Activated CD4-positive, alpha-beta memory T cell treated with anti-CD3 and anti-CD28 coated beads, Interleukin-2, amount 10 ng/mL, durations not matched to agents 7 days and 5 days (primary cell): ENCODE measurements around the gene FYB1. TPM values are rescaled to one million over a fixed set of nuclear protein-coding genes. Genes with fewer than 3 reads are reported as not detected.

ENCODE experiments used
- CTCF ChIA-PET: fragments of 350-600 bp; sonication (Branson Sonifier 250); formaldehyde crosslinking; loops from one replicate; lab custom pipeline; 2021; ENCODE audit warnings: antibody characterized with exemption, inconsistent platforms; lab: Charles Lee
- POLR2A ChIA-PET: fragments of 350-600 bp; sonication (Branson Sonifier 250); formaldehyde crosslinking; loops from one replicate; lab custom pipeline; 2021; ENCODE audit warnings: antibody characterized with exemption; lab: Charles Lee
- DNase-seq: peaks from one replicate; pipeline ENCODE4 v3.0.0-alpha.2; 2020
- H3K27ac Mint-ChIP-seq: one replicate; pipeline ENCODE4 v1.8.0; 2021; ENCODE audit warnings: mild to moderate bottlenecking, mixed read lengths
- H3K27me3 Mint-ChIP-seq: one replicate; pipeline ENCODE4 v1.8.0; 2021; ENCODE audit warnings: mixed read lengths
- H3K36me3 Mint-ChIP-seq: one replicate; pipeline ENCODE4 v1.8.0; 2021; ENCODE audit warnings: low read depth, mixed read lengths
- H3K4me1 Mint-ChIP-seq: one replicate; pipeline ENCODE4 v1.8.0; 2021; ENCODE audit warnings: mixed read lengths
- H3K4me3 Mint-ChIP-seq: one replicate; pipeline ENCODE4 v1.8.0; 2021; ENCODE audit warnings: mild to moderate bottlenecking, mixed read lengths
- H3K9me3 Mint-ChIP-seq: one replicate; pipeline ENCODE4 v1.8.0; 2021; ENCODE audit warnings: mixed read lengths
- total RNA-seq, 2 experiments: library from RNA; stranded (reverse); gene quantifications; one replicate each; pipeline ENCODE4 v1.2.3, GENCODE V29; 2021

FYB1 gene
- total RNA-seq, 2 experiments from 2014 or later = 260 to 270 TPM

DNA sequence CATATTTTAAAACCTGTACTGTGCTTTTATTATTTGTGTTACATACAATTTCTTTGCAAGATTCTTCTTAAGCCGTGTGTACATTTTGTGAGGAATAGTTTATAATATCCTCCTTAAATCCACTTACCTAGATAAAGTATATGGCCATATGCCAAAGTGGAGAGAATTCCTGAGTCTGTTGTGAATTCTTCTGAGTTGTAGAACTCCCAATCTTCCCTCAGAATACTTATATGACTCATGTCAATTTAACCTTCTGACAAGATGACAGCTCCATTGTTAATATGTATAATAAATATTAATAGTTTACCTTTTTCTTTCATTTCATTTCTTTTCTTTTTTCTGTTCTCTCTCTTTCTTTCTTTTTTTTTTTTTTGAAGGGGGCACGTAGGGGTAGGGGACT lies 139.2 kb downstream of the FYB1 start:
- H3K4me3 Mint-ChIP-seq = no peak overlapping the region
- H3K36me3 Mint-ChIP-seq = peaks cover 5% of the 10 kb centered on the region
- peaks cover 16% of the 10 kb centered on the region for H3K9me3 Mint-ChIP-seq
- peaks cover 30% of the 10 kb centered on the region for H3K4me1 Mint-ChIP-seq
- H3K27me3 Mint-ChIP-seq = peaks cover 33% of the 10 kb centered on the region
- CTCF ChIA-PET = interaction anchor here (0.7 to 2.5 kb wide), 27 partner anchors 8 to 1646 kb away, joined by 3 to 17 read pairs (median 4); no protein-coding TSS in a partner anchor
- H3K27ac Mint-ChIP-seq = no peak overlapping the region
- POLR2A ChIA-PET = interaction anchor here (0.9 to 1.0 kb wide), 2 partner anchors 10 to 132 kb away, joined by 3 read pairs; no protein-coding TSS in a partner anchor
- no peak for DNase-seq

- Mint-ChIP-seq H3K27me3 (peaks cover 33% of the 10 kb centered on the region), H3K9me3 (peaks cover 16% of the 10 kb centered on the region), H3K4me3 (no peak overlapping the region), H3K27ac (no peak overlapping the region), H3K4me1 (peaks cover 30% of the 10 kb centered on the region), H3K36me3 (peaks cover 5% of the 10 kb centered on the region)
- CTCF ChIA-PET = interaction anchor here (1.5 to 2.1 kb wide), 3 partner anchors 138 to 637 kb away, joined by 5 to 12 read pairs (median 8); no protein-coding TSS in a partner anchor
- DNase-seq = no peak
- POLR2A ChIA-PET = no interaction called here
Measured at GRCh38 chr5:39079147-39079546, 140.2 kb downstream of the FYB1 start.

DNA sequence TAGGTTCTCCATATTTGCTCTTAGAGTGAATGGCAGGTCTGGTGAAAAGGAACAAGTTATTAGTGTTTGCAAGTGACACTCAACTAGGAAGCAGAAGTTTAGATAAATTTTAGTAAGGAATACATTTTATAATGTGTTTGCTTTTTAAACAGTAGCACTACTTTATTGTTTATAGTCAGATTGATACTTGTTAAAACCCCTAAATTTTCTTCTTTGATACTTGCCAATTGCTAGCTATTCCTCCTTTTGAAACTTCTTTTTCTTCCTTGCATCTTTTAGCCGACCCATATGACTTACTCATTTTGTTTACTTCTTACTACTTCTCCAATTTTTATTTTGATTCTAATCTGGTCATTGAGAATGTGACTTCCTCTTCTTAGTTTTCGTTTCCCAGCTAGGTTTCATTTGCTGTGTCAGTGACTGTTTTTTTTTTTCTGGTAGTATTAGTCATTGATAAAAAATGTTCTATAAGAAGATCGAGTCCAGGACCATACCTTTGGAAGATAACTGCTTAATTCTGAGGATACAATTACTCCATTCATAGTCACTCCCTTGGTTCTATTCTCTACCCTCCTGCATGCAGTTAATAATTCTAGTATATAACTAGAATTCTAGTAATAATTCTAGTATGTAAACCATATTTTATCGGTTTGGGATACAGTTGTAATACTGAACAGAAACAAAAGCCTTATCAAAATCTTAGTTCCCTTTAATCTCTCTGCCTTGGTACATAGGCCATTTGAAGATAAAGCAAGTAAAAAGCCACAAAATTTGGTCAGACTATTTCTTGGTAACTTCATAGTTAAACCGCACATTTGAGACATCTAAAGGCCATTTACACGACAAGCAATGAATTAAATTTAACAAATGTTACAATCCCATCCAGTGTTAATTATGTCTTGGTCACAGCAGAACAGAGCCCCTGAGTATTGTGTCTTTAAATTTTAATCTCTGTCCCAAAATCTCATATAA lies 142.3 kb downstream of the FYB1 start:
- H3K36me3 Mint-ChIP-seq = peaks cover 11% of the 10 kb centered on the region
- peaks cover 39% of the 10 kb centered on the region for H3K4me1 Mint-ChIP-seq
- DNase-seq = no peak
- H3K9me3 Mint-ChIP-seq = peaks cover 1% of the 10 kb centered on the region
- POLR2A ChIA-PET = interaction anchor here (1.2 kb wide), 1 partner anchor 24 kb away, joined by 4 read pairs; no protein-coding TSS in a partner anchor
- CTCF ChIA-PET = no interaction called here
- peak overlapping the region; percentile 71 for H3K27ac Mint-ChIP-seq
- H3K27me3 Mint-ChIP-seq = peaks cover 24% of the 10 kb centered on the region
- H3K4me3 Mint-ChIP-seq = peak overlapping the region; percentile 51

DNA sequence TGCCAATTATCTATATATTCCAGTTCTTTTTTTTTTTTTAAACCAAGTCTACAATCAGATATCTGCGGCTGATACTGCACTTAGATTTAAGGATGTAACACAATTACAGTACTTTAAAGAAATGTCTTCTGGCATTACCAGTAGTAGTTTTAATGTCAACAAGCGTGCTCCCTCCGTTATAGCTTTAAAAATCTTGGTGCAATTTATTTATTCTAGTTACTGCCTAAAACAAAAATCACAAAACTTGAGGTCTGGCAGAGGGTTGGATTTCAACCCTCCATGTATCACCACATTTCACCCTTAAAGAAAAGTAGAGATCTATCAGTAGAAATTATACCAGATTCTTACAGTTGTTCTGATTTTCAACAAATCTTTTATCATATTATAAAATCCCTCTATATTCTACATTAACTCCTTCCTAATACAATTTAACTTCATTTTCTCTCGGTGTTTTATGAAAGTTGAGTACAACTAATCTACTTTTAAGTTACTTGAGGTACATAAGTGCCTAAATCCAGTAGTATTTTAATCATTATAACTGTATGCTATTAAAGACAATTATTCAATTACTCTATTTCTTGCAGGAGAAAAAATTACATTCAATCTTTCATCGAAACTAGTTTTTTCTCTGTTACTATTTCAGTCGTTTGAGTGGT lies 143.1 kb downstream of the FYB1 start:
- Mint-ChIP-seq H3K27me3 (peaks cover 23% of the 10 kb centered on the region), H3K4me1 (peaks cover 46% of the 10 kb centered on the region), H3K27ac (peak overlapping the region; percentile 71), H3K9me3 (no peaks in the 10 kb centered on the region), H3K4me3 (peak overlapping the region; percentile 51), H3K36me3 (peaks cover 14% of the 10 kb centered on the region)
- ChIA-PET CTCF (no interaction called here), POLR2A (interaction anchor here (1.2 kb wide), 1 partner anchor 24 kb away, joined by 4 read pairs; no protein-coding TSS in a partner anchor)
- DNase-seq = no peak

GRCh38 chr5:39074017-39074814 lies 145.1 kb downstream of the FYB1 start, which contains the start of gene RICTOR:
TSS of gene RICTOR (minus strand) at chr5:39074399. CDS start at chr5:39074377, 22 bp downstream.
- Mint-ChIP-seq H3K27ac (peak within 1 kb of the TSS; percentile 95), H3K36me3 (peaks cover 22% of the 10 kb centered on the region), H3K4me3 (peak within 1 kb of the TSS; percentile 91), H3K4me1 (peaks cover 53% of the 10 kb centered on the region), H3K27me3 (peaks cover 13% of the 10 kb centered on the region), H3K9me3 (no peaks in the 10 kb centered on the region)
- peak; percentile 93 for DNase-seq
- ChIA-PET POLR2A (interaction anchor here (0.6 to 4.4 kb wide), 15 partner anchors 25 to 246 kb away, joined by 3 to 31 read pairs (median 4); no protein-coding TSS in a partner anchor), CTCF (interaction anchor here (1.3 kb wide), 1 partner anchor 143 kb away, joined by 7 read pairs; no protein-coding TSS in a partner anchor)

DNA sequence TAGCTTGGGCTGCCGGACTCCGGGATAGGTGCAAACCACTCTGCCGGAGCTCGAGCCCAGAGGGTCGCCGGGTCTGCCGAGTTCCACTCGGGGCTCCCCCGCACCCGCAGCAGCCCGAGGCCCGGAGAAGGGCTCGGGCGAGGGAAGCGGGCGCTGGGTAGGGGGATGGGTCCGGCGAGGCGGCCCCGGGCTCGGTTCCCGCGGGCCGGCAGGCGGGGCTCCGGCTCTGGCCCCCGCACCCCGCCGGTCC lies 145.7 kb downstream of the FYB1 start:
- H3K4me1 Mint-ChIP-seq = peaks cover 50% of the 10 kb centered on the region
- H3K27ac Mint-ChIP-seq = peak overlapping the region; percentile 95
- H3K9me3 Mint-ChIP-seq = peaks cover under 1% of the 10 kb centered on the region
- POLR2A ChIA-PET = interaction anchor here (0.6 to 4.4 kb wide), 15 partner anchors 25 to 246 kb away, joined by 3 to 31 read pairs (median 4); no protein-coding TSS in a partner anchor
- DNase-seq = no peak
- CTCF ChIA-PET = no interaction called here
- H3K36me3 Mint-ChIP-seq = peaks cover 28% of the 10 kb centered on the region
- H3K4me3 Mint-ChIP-seq = peak overlapping the region; percentile 86
- peaks cover 10% of the 10 kb centered on the region for H3K27me3 Mint-ChIP-seq

DNA sequence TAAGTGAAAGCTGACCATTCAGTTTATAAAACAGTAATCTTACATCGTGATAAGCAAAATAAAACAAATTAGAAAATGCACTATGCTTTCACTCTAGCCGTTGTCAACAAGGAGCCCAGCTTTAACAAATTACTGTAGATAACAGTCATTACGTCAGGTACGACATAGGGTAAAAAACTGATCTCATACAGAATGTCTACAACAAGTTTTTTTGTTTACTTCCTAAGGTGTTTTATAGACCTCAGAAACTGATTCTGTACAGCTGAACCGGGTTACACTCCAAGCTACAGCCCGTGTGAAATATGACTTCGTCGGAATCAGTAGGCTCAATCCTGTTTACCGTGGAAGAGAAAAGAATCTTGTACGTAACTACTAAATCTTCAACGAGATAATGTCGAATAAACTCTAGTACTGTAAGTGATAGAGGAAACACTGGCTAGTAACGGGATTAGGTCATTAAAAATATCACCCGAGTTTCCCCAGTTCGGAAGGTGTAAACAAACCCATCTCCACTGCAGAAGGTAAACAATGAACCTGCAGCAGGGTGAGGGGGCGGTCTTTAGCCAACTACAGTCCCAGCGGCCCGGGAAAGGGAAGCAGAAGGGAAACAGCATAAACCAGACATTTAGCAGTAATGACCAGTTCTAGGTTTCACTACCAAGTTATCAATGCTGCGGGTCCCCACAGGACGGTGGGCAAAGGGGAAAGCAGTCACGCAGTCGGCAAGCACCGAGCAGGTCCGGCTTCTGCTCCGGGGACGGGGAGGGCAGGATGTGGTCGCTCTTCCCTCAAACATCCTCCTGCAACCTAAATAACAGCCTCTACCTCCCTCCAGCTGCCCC lies 146.2 kb downstream of the FYB1 start:
- POLR2A ChIA-PET = interaction anchor here (0.6 to 4.4 kb wide), 21 partner anchors 14 to 245 kb away, joined by 3 to 31 read pairs (median 3); no protein-coding TSS in a partner anchor

GRCh38 chr5:39068099-39068498 lies 151.3 kb downstream of the FYB1 start:
- H3K27ac Mint-ChIP-seq = no peak overlapping the region
- CTCF ChIA-PET = no interaction called here
- no peak overlapping the region for H3K4me3 Mint-ChIP-seq
- H3K27me3 Mint-ChIP-seq = no peaks in the 10 kb centered on the region
- peaks cover 38% of the 10 kb centered on the region for H3K4me1 Mint-ChIP-seq
- peaks cover 23% of the 10 kb centered on the region for H3K9me3 Mint-ChIP-seq
- POLR2A ChIA-PET = no interaction called here
- DNase-seq = no peak
- H3K36me3 Mint-ChIP-seq = peaks cover 64% of the 10 kb centered on the region

More for the DNA sequence above, 146.2 kb downstream of the FYB1 start:
- Mint-ChIP-seq H3K36me3 (peaks cover 33% of the 10 kb centered on the region), H3K27me3 (peaks cover 6% of the 10 kb centered on the region), H3K9me3 (peaks cover 5% of the 10 kb centered on the region), H3K4me1 (peaks cover 53% of the 10 kb centered on the region), H3K27ac (peak overlapping the region; percentile 95), H3K4me3 (peak overlapping the region; percentile 86)
- DNase-seq = peak; percentile 84
- CTCF ChIA-PET = interaction anchor here (0.8 to 2.7 kb wide), 4 partner anchors 8 to 191 kb away, joined by 3 to 17 read pairs (median 6); no protein-coding TSS in a partner anchor

DNA sequence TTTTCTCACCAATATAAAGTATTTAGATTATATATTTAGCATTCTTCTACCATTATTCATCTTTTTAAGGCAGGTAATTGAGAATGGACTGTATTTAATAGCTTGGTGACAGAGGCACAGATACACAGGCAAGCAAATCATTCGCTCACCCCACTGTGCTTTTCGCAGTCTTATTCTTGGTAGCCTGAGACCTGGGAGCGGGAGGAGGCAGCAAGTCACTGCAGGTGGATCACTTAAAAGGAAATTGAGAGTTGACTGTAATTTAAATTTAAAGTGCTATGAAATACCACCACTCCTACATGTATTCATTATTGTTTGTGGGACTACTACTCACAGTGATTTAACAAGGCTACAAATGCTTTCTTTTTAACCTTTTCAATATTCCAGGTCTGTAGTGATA lies 154.9 kb downstream of the FYB1 start:
- CTCF ChIA-PET = no interaction called here
- H3K36me3 Mint-ChIP-seq = peaks cover 48% of the 10 kb centered on the region
- H3K27me3 Mint-ChIP-seq = no peaks in the 10 kb centered on the region
- no peak overlapping the region for H3K4me3 Mint-ChIP-seq
- H3K27ac Mint-ChIP-seq = no peak overlapping the region
- H3K4me1 Mint-ChIP-seq = peaks cover 22% of the 10 kb centered on the region
- H3K9me3 Mint-ChIP-seq = peaks cover 23% of the 10 kb centered on the region
- POLR2A ChIA-PET = no interaction called here
- no peak for DNase-seq

- Mint-ChIP-seq H3K9me3 (peaks cover 17% of the 10 kb centered on the region), H3K27me3 (no peaks in the 10 kb centered on the region), H3K36me3 (peaks cover 34% of the 10 kb centered on the region), H3K4me3 (no peak overlapping the region), H3K4me1 (peaks cover 28% of the 10 kb centered on the region), H3K27ac (no peak overlapping the region)
- ChIA-PET CTCF (no interaction called here), POLR2A (interaction anchor here (2.3 kb wide), 1 partner anchor 9 kb away, joined by 7 read pairs; no protein-coding TSS in a partner anchor)
- no peak for DNase-seq
Measured at GRCh38 chr5:39063037-39063436, 156.3 kb downstream of the FYB1 start.

- no peaks in the 10 kb centered on the region for H3K27me3 Mint-ChIP-seq
- no peak for DNase-seq
- peaks cover 29% of the 10 kb centered on the region for H3K4me1 Mint-ChIP-seq
- H3K27ac Mint-ChIP-seq = no peak overlapping the region
- H3K36me3 Mint-ChIP-seq = peaks cover 29% of the 10 kb centered on the region
- H3K4me3 Mint-ChIP-seq = no peak overlapping the region
- CTCF ChIA-PET = interaction anchor here (0.7 kb wide), 1 partner anchor 133 kb away, joined by 3 read pairs; no protein-coding TSS in a partner anchor
- peaks cover 13% of the 10 kb centered on the region for H3K9me3 Mint-ChIP-seq
- POLR2A ChIA-PET = interaction anchor here (2.3 kb wide), 1 partner anchor 9 kb away, joined by 7 read pairs; no protein-coding TSS in a partner anchor
Measured at GRCh38 chr5:39062530-39062929, 156.8 kb downstream of the FYB1 start.
